Glutamatergic neuron (in vitro differentiated cells): ENCODE measurements around the gene SRSF9. TPM values are rescaled to one million over a fixed set of nuclear protein-coding genes. Genes with fewer than 3 reads are reported as not detected.

ENCODE experiments used
- DNase-seq: peaks from one replicate; pipeline ENCODE4 v3.0.0; 2022
- H3K27ac Mint-ChIP-seq: one replicate; pipeline ENCODE4 v1.8.0; 2020; ENCODE audit warnings: mild to moderate bottlenecking, mixed read lengths, inconsistent platforms; ENCODE audit not compliant: unreplicated experiment
- H3K27me3 Mint-ChIP-seq: one replicate; pipeline ENCODE4 v1.8.0; 2020; ENCODE audit warnings: mild to moderate bottlenecking, moderate library complexity, mixed read lengths, inconsistent platforms; ENCODE audit not compliant: unreplicated experiment
- H3K36me3 Mint-ChIP-seq: one replicate; pipeline ENCODE4 v1.8.0; 2020; ENCODE audit warnings: mild to moderate bottlenecking, mixed read lengths, inconsistent platforms; ENCODE audit not compliant: unreplicated experiment
- H3K4me1 Mint-ChIP-seq: one replicate; pipeline ENCODE4 v1.8.0; 2020; ENCODE audit warnings: mild to moderate bottlenecking, low read depth, mixed read lengths, inconsistent platforms; ENCODE audit not compliant: unreplicated experiment
- H3K4me3 Mint-ChIP-seq: one replicate; pipeline ENCODE4 v1.8.0; 2020; ENCODE audit warnings: mild to moderate bottlenecking, mixed read lengths, inconsistent platforms; ENCODE audit not compliant: unreplicated experiment
- H3K9me3 Mint-ChIP-seq: one replicate; pipeline ENCODE4 v1.8.0; 2020; ENCODE audit warnings: mild to moderate bottlenecking, moderate library complexity, mixed read lengths, inconsistent platforms; ENCODE audit not compliant: unreplicated experiment
- CTCF ChIP-seq: fragments of 200-600 bp; sonication (generic); IDR thresholded peaks from one replicate; pipeline ENCODE4 v1.5.0; 2021; ENCODE audit not compliant: partially characterized antibody, unreplicated experiment
- total RNA-seq: library from RNA; stranded (reverse); fragmentation: NEBNext Ultra II Directional; extraction: Animal tissue kit (Norgen Biotek cat#: 25700); gene quantifications from one replicate; pipeline ENCODE4 v1.2.1, GENCODE V29; 2021; ENCODE audit not compliant: unreplicated experiment

The SRSF9 gene
- total RNA-seq, 1 donor from 2014 or later = 210 TPM

- no peak overlapping the region for H3K27ac Mint-ChIP-seq
- no peak for TF ChIP-seq CTCF
- no peaks in the 10 kb centered on the region for H3K36me3 Mint-ChIP-seq
- peaks cover 5% of the 10 kb centered on the region for H3K27me3 Mint-ChIP-seq
- H3K9me3 Mint-ChIP-seq = no peaks in the 10 kb centered on the region
- no peak overlapping the region for H3K4me3 Mint-ChIP-seq
- peaks cover 4% of the 10 kb centered on the region for H3K4me1 Mint-ChIP-seq
- DNase-seq = no peak
These were observed 5.8 kb downstream of the SRSF9 start for GRCh38 chr12:120463712-120464111.

- Mint-ChIP-seq H3K4me3 (no peak overlapping the region), H3K36me3 (no peaks in the 10 kb centered on the region), H3K27ac (no peak overlapping the region), H3K9me3 (peaks cover 2% of the 10 kb centered on the region), H3K27me3 (no peaks in the 10 kb centered on the region), H3K4me1 (no peaks in the 10 kb centered on the region)
- no peak for DNase-seq
- no peak for TF ChIP-seq CTCF
These were observed 7.4 kb downstream of the SRSF9 start for GRCh38 chr12:120462099-120462640.

- Mint-ChIP-seq H3K9me3 (peaks cover 4% of the 10 kb centered on the region), H3K4me3 (no peak overlapping the region)
These were observed 9.4 kb downstream of the SRSF9 start for GRCh38 chr12:120460157-120460556.

GRCh38 chr12:120457133-120457532, 12.4 kb downstream of the SRSF9 start:
- no peaks in the 10 kb centered on the region for H3K36me3 Mint-ChIP-seq
- H3K4me3 Mint-ChIP-seq = no peak overlapping the region
- H3K27ac Mint-ChIP-seq = no peak overlapping the region
- no peaks in the 10 kb centered on the region for H3K4me1 Mint-ChIP-seq
- H3K27me3 Mint-ChIP-seq = no peaks in the 10 kb centered on the region
- TF ChIP-seq CTCF = peak; percentile 25
- peaks cover 4% of the 10 kb centered on the region for H3K9me3 Mint-ChIP-seq
- no peak for DNase-seq

More at GRCh38 chr12:120460157-120460556, 9.4 kb downstream of the SRSF9 start:
- Mint-ChIP-seq H3K4me1 (no peaks in the 10 kb centered on the region), H3K27ac (no peak overlapping the region), H3K36me3 (no peaks in the 10 kb centered on the region), H3K27me3 (no peaks in the 10 kb centered on the region)
- no peak for DNase-seq
- no peak for TF ChIP-seq CTCF

GRCh38 chr12:120455302-120455701, 14.2 kb downstream of the SRSF9 start:
- peaks cover 4% of the 10 kb centered on the region for H3K9me3 Mint-ChIP-seq
- TF ChIP-seq CTCF = no peak
- no peak overlapping the region for H3K27ac Mint-ChIP-seq
- H3K27me3 Mint-ChIP-seq = no peaks in the 10 kb centered on the region
- no peaks in the 10 kb centered on the region for H3K4me1 Mint-ChIP-seq
- no peaks in the 10 kb centered on the region for H3K36me3 Mint-ChIP-seq
- no peak overlapping the region for H3K4me3 Mint-ChIP-seq
- no peak for DNase-seq
